Stimulated activated CD4-positive, alpha-beta T cell treated with anti-CD3 and anti-CD28 coated beads, TNF-alpha, amount 100 ng/mL, for 48 hours (primary cell): ENCODE data around the gene ATP1A1.

Experiments used
- DNase-seq, 3 donors: peaks; one replicate each; pipeline ENCODE4 v3.0.0-alpha.2; 2020; ENCODE audit warnings: low read depth in 3 of 3

Gene ATP1A1

DNA sequence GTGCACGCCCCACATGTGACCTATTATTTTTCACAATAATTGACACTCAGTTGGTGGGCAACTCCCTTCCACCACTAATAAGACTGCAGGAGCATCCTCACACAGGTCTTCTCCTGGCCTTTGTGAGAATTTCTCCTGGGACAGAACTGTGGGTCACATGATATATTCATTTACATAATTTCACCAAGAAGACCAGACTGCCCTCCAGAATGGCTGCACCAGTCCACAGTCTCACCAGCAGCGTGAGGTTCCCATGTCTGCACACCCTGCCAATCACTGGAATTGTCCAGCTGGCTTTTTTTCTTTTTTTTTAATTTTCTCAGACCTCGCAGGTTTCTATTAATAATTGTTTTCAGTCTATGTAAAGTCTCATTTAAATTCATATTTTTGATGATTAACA is 41.3 kb downstream of the ATP1A1 start:
- no peak for DNase-seq

DNA sequence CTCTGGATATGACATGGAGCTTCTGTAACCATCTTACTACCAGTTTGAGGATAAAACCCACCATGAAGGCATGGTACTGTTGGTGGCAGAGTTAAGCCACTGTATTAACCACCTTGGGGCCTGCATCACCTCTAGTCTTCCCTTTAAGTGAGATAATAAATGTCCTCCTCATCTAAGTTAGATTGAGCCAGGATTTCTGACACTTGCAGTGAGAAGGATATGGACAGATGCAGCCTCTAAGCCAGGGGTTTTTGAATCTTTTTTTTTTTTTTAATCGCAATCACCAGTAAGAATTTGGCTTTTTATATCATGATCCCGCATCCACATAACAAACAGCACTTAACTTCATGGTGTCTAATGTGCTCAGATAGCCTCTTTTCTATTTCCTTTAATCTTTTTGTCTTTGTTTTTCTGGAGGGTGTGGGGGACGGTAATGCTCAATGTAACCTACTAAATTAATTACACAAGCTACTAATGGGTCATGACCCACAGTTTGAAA is 42.2 kb downstream of the ATP1A1 start:
- no peak for DNase-seq

GRCh38 chr1:116415699-116416533 is 42.9 kb downstream of the ATP1A1 start:
- DNase-seq, result no peak

DNA sequence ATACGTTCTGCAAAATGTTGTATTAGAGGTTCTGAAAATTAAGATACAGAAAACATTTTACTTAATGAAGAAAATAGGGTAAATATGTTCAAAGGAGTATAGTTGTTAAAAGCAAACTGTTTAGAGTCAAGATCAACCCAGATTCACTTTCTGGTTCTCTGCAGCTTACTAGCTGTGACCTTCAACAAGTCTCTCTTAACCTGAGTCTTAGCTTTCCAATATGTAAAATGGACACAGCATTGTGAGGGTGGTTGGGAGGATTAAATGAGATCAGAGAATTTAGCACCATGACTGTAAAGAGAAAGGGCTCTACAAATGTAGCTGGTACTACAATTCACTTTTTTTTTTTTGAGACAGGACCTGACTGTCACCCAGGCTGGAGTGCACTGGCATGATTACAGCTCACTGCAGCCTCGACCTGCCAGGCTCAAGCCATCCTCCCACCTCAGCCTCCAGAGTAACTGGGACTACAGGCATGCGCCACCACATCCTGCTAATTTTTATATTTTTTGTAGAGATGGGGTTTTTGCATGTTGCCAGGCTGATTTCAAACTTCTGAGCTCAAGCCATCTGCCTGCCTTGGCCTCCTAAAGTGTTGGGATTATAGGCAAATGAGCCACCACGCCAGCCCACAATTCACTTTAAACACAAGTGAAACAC is 43.9 kb downstream of the ATP1A1 start:
- no peak for DNase-seq

GRCh38 chr1:116417678-116418077 is 44.6 kb downstream of the ATP1A1 start:
- no peak for DNase-seq

DNA sequence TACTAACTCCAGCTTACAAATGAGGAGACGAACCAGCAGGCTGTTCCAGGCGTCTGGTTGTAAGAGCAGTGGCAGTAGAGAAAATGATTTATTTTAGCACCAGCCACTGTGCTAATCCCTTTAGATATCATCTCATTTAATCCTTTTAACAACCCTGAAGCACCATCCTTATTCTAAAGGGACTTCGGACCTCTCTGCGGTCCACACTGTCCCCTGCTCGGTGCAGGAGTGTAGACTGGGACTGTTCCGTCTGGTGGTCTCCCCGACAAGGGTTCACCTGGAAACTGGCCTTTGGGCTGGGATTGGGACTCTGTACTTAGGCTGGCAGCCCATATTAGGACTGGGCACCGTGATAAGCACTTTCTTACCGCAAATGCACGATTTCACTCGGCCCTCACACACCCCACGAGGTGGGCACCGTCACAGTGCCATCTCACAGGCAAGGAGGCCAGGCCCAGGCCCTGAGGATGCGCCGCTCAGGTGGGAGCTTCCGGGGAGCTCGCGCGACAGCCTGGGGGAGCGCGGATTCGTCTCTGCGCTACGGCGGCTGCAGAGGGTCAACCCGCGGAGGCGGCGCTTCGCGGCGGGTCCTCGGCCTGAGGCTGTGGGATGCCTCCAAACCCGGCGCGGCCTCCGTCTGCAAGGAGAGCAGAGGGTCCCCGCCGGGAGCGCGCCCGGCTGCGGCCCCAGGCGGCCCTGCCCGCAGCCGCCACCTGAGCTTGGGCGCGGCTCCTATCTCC is 45.2 kb downstream of the ATP1A1 start:
- DNase-seq, result peak; percentile 76 to 81 (median 76)

DNA sequence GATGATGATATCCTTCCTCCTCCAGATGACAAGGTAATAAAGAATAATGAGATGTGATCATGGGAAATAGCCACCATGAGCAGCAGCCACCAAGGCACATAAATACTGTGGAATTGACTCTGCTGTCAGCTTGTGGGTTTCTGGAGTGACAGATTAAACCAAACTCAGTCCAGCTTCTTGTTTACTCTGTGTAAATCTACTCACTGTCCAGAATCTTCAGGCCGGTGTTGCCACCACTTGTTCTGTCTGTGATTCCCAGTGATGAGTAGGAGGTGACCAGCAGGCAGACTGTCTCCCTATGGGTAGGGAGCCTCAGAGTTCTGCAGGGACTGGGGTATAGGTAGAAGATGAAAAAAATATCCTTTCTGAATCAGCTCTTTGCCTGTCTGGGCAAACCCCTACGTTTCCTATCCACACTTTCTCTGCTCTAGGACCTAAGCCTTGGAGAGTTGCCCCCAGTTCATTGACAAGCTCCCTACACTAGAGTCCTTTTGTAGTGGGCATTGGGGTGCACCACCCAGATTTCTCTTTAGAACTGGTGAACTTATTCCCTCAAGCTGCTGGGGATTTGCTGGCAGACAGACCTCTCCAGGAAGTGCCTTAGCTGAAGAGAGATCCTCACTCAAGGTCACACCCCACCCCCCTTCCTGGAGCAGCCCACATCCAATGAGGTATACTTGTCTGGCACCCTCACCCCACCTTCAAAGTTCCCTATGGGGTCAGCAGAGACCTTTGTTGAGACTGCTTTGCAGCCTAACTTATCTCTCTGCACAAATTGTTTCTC is 47.6 kb downstream of the ATP1A1 start:
- DNase-seq, result no peak

DNA sequence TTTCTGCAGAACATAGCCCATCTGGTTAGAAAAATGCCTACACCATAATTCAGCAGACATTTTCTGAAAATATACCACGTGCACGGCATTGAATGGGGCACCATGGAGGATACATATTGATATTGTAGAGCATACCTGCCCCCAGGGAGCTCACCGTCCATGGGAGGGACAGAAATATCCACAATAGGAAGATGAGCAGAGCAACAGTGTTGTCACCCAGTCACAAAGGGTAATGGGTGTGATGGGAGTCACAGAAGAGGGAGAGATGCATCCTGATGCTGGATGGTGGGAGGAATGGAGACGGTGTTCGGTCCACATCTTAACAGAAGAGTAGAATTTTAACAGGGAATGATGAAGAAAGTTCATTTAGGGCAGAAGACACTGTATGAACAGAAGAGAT is 51.4 kb downstream of the ATP1A1 start:
- no peak for DNase-seq

DNA sequence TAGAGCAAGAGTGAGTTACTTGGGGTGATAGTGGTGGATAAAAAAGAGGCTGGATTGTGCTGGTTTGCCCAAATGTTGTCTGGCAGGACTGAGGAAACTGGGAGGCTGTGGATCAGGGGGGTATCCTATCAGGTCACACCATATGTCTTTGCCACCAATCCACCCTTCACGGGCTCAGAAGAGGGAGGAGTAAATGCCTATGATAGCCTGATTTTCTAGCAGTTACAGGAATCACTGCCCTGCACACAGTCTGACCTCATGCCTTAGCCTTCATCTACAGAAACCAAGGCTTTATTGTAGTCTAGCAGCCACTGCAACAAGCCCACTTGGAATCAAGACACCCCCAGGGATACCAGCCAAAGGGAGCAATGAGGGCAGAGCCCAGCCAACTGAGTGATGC is 51.8 kb downstream of the ATP1A1 start:
- DNase-seq, result no peak

GRCh38 chr1:116425987-116426386 is 52.9 kb downstream of the ATP1A1 start:
- DNase-seq, result no peak

DNA sequence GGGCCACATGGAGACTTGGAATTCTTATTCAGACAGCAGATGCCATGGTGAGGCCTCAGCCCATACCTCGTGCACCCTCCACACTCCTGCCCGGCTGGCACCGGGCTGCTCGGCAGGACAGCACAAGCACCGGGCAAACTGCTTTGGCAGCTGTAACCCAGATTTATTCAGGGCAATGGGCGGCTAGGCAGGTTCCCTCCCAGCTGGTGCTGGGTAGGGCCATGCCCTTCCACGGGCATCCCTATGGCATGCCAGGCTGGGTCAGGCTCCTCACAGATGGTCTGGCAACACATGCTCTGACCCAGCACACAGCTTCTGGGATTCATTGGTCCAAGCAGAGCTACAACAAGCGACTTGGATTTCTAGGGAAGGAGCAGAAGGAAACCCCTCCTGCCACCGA is 53.4 kb downstream of the ATP1A1 start:
- no peak for DNase-seq

- DNase-seq, result no peak
Measured at GRCh38 chr1:116428576-116428975, 55.5 kb downstream of the ATP1A1 start.

- DNase-seq, result no peak
Measured at GRCh38 chr1:116429821-116430374, 56.9 kb downstream of the ATP1A1 start.

- no peak for DNase-seq
Measured at GRCh38 chr1:116431870-116432500, 58.9 kb downstream of the ATP1A1 start.

DNA sequence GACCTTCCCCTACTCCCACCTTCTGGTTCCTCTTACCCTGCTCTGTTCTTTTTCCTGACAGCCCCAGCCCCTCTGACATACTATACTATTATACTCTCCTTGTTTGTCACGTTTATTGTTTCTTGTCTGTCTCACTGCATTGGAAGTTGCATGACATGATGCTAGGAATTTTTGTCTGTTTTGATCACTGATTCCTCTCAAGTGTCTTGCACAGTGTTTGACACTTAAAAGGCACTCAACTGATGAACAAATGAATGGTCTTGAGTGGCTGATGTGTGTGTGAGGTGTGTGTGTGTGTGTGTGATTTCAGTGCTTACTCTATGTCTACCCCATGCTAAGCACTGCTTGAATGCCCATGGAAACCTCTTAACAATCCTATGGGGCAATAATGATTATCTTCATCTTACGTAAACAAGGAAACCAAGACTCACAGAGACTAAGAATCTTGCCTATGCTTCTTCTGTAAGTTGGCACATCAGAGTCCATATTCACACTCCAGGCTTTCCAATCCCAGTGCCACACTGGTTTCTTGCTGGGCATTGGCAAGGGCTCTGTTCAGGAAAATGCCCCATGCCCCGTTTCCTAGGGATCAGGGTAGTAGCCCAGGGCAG is 59.7 kb downstream of the ATP1A1 start:
- DNase-seq, result no peak

GRCh38 chr1:116433275-116434257 is 60.5 kb downstream of the ATP1A1 start:
- DNase-seq, result no peak

DNA sequence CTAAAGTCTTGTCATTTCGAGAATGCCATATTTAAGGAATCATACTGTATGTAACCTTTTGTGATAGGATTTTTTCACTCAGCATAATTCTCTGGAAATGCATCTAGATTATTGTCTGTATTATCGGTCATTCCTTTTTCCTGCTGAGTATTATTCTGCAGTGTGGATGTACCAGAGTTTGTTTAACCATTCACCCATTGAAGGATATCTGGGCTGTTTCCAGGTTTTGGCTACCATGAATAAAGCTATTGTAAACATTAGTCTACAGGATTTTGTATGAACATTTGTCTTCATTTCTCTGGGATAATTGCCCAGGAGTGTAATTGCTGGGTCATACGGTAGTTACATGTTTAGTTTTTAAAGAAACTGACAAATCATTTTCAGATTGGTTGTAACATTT is 61.8 kb downstream of the ATP1A1 start:
- DNase-seq, result no peak

DNA sequence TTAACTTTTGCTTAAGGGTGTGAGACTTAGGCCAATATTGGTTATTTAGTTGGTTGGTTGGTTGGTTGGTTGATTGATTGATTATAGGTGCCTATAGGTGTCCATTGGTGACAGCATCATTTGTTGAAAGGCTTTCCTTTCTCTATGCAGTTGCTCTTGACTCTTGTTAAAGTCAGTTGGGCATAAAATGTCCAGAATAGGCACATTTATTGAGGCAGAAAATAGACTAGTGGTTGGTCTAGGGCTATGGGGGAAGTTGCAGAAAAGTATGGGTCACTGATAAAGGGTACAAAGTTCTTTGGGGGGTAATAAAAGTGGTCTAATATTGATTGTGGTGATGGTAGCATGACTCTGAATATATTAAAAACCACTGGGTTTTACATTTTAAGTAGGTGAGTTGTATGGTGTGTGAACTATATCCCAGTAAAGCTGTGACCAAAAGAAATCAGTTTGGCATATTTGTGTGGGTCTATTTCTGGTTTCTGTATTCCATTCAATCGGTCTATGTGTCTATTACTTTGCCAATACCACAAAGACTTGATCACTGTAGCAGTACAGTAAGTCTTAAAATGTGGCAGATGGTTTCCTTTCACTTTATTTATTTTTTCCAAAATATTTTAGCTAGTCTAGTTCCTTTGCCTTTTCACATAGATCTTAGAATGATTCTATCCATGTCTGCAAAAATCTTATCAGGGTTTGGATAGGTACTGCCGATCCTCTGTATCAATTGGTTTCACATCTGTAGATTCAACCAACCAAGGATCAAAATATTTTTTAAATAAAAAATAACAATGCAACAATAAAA is 63.0 kb downstream of the ATP1A1 start:
- DNase-seq, result no peak
